Measurements from ENCODE around the gene PSAP.

DNA sequence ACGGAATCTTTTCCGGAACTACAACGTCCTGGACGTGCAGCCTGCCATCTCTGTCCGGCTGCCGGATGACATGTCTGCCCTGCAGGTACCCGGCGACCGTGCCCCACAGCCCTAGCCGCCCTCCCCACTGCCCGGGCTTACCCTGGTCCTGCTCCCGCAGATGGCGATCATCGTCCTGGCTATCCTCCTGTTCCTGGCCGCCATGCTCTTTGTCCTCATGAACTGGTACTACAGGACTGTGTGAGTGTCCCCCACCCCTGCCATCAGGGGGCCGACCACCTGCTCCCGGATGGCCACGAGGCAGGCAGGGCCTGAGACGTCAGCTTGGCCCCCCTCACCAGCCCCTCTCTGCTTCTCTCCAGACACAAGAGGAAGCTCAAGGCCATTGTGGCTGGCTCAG, 39.7 kb downstream of the PSAP start:
- no peak for TF ChIP-seq CTCF (conservative IDR thresholded peaks at IDR 0.05)
- no peak for TF ChIP-seq EZH2 (IDR thresholded peaks at IDR 0.05; ENCODE audit: low read depth)
